Neural cell (in vitro differentiated cells): ENCODE data around the gene ADAMTS2.

Experiments
- CTCF ChIP-seq: fragments of 450-650 bp; IDR thresholded peaks from 2 replicates; pipeline ENCODE4 v1.5.1; 2014; ENCODE audit warnings: antibody characterized with exemption, mild to moderate bottlenecking, moderate library complexity; ENCODE audit not compliant: poor library complexity, severe bottlenecking
- TAF1 ChIP-seq: IDR thresholded peaks from 2 replicates; pipeline ENCODE4 v1.6.1; 2012; ENCODE audit warnings: low read depth

DNA sequence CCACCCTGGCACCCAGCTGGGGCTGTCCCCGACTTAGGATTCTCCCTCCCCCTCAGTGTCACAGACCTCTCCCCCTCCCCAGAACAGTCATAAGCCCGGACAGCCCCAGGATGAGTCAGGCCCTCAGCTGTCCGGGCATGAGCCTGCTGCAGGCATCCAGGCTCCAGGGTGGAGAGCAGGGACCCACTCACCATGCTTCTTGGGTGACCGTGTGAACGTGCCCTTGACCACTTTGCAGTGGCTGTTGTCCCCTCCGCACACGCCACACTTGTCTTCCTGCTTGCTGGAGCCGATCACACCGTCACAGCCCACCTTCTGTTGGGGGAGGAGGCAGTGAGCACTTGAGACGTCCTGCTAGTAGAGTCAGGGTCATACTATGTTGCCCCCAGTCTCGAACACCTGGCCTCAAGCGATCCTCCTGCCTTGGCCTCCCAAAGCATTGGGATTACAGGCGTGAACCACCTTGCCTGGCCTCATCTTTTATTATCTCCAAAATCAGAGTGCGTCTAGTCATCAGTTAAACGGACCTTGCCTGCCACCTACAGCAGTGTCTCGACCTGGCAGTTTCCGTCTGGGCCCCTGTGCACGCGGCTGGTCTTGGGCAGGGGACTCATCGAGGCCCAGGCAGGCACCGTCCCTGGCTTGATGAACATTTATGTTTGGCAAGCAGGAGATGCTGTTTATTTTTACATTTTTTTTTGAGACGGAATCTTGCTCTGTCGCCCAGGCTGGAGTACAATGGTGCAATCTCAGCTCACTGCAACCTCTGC is 212.5 kb downstream of the ADAMTS2 start:
- TF ChIP-seq CTCF (no peak), TAF1 (no peak)
